Measurements from ENCODE around the gene SND1. TPM values are rescaled to one million over a fixed set of nuclear protein-coding genes. Genes with fewer than 3 reads are reported as not detected.

The SND1 gene
- total RNA-seq, 4 donors from 2014 or later = 64.3 to 77.0 (median 70.4) TPM

- Histone ChIP-seq H3K4me1 (peaks cover 0 to 14% (median 0%) of the 10 kb centered on the region in 4 donors), H3K4me3 (no peak overlapping the region), H3K36me3 (peaks cover 0 to 7% (median 0%) of the 10 kb centered on the region in 4 donors), H3K9me3 (no peaks in the 10 kb centered on the region), H3K27me3 (no peaks in the 10 kb centered on the region), H3K27ac (no peak overlapping the region)
- in situ Hi-C loops (cut with MboI; ENCODE audit: low pct_ligation_motif_present in 1 of 4, low pct_unique_long_range_greater_than_20kb in 1 of 4, low sequenced_read_pairs in 3 of 4) = no loop called here
- DNase-seq = no peak
- TF ChIP-seq POLR2A (IDR thresholded peaks at IDR 0.05) (no peak), CTCF (IDR thresholded peaks at IDR 0.05) (no peak), EP300 (IDR thresholded peaks at IDR 0.05; ENCODE audit: low read depth) (no peak), POLR2AphosphoS5 (IDR thresholded peaks at IDR 0.05) (no peak)
- 92% methylated on average over 3 of the region's 3 CpGs; no CpG with 5 or more reads in 1 of the 2 donors for WGBS, 2 donors (ENCODE audit: low coverage in 1 of 2)
- intact Hi-C loops (cut with DNase I; ENCODE audit: low total_unique reads) = no loop called here
Measured at GRCh38 chr7:127812540-127812939, 160.5 kb downstream of the SND1 start.

- H3K4me1 ChIP-seq = peaks cover 0 to 14% (median 0%) of the 10 kb centered on the region in 4 donors
Measured at GRCh38 chr7:127813991-127814541, 162.1 kb downstream of the SND1 start.

GRCh38 chr7:127815631-127816145 is 163.7 kb downstream of the SND1 start:
- H3K9me3 ChIP-seq = no peaks in the 10 kb centered on the region
- no peak overlapping the region for H3K27ac ChIP-seq
- H3K4me1 ChIP-seq = peaks cover 0 to 14% (median 0%) of the 10 kb centered on the region in 4 donors
- WGBS, 2 donors (ENCODE audit: low coverage in 1 of 2) = 92 to 100% methylated on average over 3 of the region's 3 CpGs
- in situ Hi-C loops (cut with MboI; ENCODE audit: low pct_ligation_motif_present in 1 of 4, low pct_unique_long_range_greater_than_20kb in 1 of 4, low sequenced_read_pairs in 3 of 4) = no loop called here
- TF ChIP-seq EP300 (IDR thresholded peaks at IDR 0.05; ENCODE audit: low read depth) (no peak), POLR2AphosphoS5 (IDR thresholded peaks at IDR 0.05) (no peak), CTCF (IDR thresholded peaks at IDR 0.05) (no peak), POLR2A (IDR thresholded peaks at IDR 0.05) (no peak)
- no peak overlapping the region for H3K4me3 ChIP-seq
- no peak for DNase-seq
- intact Hi-C loops (cut with DNase I; ENCODE audit: low total_unique reads) = no loop called here
- no peaks in the 10 kb centered on the region for H3K27me3 ChIP-seq
- no peaks in the 10 kb centered on the region for H3K36me3 ChIP-seq

More at GRCh38 chr7:127813991-127814541, 162.1 kb downstream of the SND1 start:
- no peaks in the 10 kb centered on the region for H3K27me3 ChIP-seq
- DNase-seq = no peak
- H3K4me3 ChIP-seq = no peak overlapping the region
- H3K9me3 ChIP-seq = no peaks in the 10 kb centered on the region
- intact Hi-C loops (cut with DNase I; ENCODE audit: low total_unique reads) (no loop called here), in situ Hi-C loops (cut with MboI; ENCODE audit: low pct_ligation_motif_present in 1 of 4, low pct_unique_long_range_greater_than_20kb in 1 of 4, low sequenced_read_pairs in 3 of 4) (no loop called here)
- WGBS, 2 donors (ENCODE audit: low coverage in 1 of 2) = 72 to 76% methylated on average over 4 of the region's 4 CpGs
- H3K36me3 ChIP-seq = no peaks in the 10 kb centered on the region
- H3K27ac ChIP-seq = no peak overlapping the region
- TF ChIP-seq POLR2AphosphoS5 (IDR thresholded peaks at IDR 0.05) (no peak), CTCF (IDR thresholded peaks at IDR 0.05) (no peak), POLR2A (IDR thresholded peaks at IDR 0.05) (no peak), EP300 (IDR thresholded peaks at IDR 0.05; ENCODE audit: low read depth) (no peak)

GRCh38 chr7:127816354-127817190 is 164.6 kb downstream of the SND1 start:
- H3K27me3 ChIP-seq = no peaks in the 10 kb centered on the region
- DNase-seq = no peak
- no peak overlapping the region for H3K27ac ChIP-seq

More at GRCh38 chr7:127816354-127817190, 164.6 kb downstream of the SND1 start:
- Histone ChIP-seq H3K36me3 (no peaks in the 10 kb centered on the region), H3K4me1 (peaks cover 0 to 14% (median 0%) of the 10 kb centered on the region in 4 donors), H3K4me3 (no peak overlapping the region), H3K9me3 (no peaks in the 10 kb centered on the region)
- intact Hi-C loops (cut with DNase I; ENCODE audit: low total_unique reads) = no loop called here
- 88 to 100% methylated on average over 1 to 5 of the region's 5 CpGs for WGBS, 2 donors (ENCODE audit: low coverage in 1 of 2)
- TF ChIP-seq POLR2A (IDR thresholded peaks at IDR 0.05) (no peak), POLR2AphosphoS5 (IDR thresholded peaks at IDR 0.05) (no peak), CTCF (IDR thresholded peaks at IDR 0.05) (no peak)
- in situ Hi-C loops (cut with MboI; ENCODE audit: low pct_ligation_motif_present in 1 of 4, low pct_unique_long_range_greater_than_20kb in 1 of 4, low sequenced_read_pairs in 3 of 4) = no loop called here

All from transverse colon (tissue), 4 donors.